Testis (tissue), 2 donors: ENCODE results near the gene SERGEF.

Experiments
- POLR2A ChIP-seq: fragments of 450-650 bp; IDR thresholded peaks from one replicate; pipeline ENCODE4 v1.6.1; 2017; ENCODE audit warnings: antibody characterized with exemption, mild to moderate bottlenecking, moderate library complexity
- TF ChIP-seq, protein P1 (sequence below), 3 experiments: fragments of 450-650 bp in 2 of 3; fragments of 200-600 bp in 1 of 3; sonication (generic) in 1 of 3; IDR thresholded peaks; one replicate each; pipeline ENCODE4 v1.5.1; 2016 to 2019; ENCODE audit warnings: antibody characterized with exemption in 3 of 3, mild to moderate bottlenecking in 2 of 3, moderate library complexity in 1 of 3

DNA sequence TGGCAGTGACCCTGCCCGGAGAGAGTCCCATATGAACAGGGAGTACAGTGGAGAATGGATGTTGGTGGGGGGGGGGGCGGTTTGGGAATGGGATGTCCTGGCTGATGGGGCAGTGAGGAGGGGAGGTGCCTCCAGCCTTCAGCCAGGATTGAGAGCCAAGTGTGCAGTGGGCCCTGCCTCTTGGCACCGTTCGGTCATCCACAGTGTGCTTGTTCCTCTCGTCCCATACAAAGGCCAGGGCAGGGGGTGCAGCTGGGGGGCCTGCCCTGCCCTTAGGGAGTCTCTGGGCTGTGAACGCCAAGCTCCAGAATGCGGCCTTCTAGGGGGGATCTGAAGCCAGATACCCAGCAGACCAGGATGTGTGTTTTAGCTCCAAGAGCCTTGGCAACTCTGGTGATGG is 244.3 kb downstream of the SERGEF start:
- TF ChIP-seq, protein P1, sequence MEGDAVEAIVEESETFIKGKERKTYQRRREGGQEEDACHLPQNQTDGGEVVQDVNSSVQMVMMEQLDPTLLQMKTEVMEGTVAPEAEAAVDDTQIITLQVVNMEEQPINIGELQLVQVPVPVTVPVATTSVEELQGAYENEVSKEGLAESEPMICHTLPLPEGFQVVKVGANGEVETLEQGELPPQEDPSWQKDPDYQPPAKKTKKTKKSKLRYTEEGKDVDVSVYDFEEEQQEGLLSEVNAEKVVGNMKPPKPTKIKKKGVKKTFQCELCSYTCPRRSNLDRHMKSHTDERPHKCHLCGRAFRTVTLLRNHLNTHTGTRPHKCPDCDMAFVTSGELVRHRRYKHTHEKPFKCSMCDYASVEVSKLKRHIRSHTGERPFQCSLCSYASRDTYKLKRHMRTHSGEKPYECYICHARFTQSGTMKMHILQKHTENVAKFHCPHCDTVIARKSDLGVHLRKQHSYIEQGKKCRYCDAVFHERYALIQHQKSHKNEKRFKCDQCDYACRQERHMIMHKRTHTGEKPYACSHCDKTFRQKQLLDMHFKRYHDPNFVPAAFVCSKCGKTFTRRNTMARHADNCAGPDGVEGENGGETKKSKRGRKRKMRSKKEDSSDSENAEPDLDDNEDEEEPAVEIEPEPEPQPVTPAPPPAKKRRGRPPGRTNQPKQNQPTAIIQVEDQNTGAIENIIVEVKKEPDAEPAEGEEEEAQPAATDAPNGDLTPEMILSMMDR (IDR thresholded peaks at IDR 0.05), result no peak
- no peak for TF ChIP-seq POLR2A
